Stimulated activated naive CD4-positive, alpha-beta T cell (primary cell): Measurements from ENCODE around the gene OLFM1.
"Not testable (repeated sequence)": the region's sequence is repeated elsewhere in the genome, so short reads cannot be mapped to it uniquely, and the experiment has no call there.

ENCODE experiments used
- DNase-seq, 6 experiments: peaks; one replicate each; lab custom pipeline; 2025; lab: John Stamatoyannopoulos, UW

OLFM1 gene

DNA sequence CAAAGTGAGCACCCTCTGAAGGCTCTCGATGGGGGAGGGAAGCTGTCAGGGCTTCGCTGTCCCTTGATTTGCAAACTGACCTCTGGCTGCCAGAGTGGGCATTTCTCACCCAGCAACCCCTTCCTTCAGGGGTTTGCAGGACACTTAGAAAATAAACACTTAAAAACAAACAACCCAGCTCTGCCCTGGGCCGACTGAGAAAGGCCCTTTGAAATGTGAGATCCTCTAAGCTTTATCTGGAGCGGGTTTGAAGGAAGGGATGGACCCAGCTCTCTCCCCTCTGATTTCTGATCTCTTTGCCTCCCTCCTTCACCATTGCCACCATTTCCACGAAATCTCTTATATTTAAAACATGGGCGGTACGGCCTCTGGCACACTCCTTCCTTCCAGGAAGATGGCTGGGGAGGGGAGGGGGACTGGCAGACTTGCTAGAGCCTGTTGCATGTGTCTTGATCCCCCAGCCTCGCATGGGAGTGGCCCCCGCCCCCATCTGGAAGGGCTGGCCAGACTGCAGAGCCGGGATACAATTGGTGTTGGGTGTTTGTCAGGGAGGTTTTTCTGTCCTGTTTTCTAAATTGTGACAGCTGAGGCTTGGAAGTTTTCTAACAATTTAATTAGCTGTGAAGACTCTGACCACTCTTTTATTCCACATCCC, 20.2 kb downstream of the OLFM1 start:
- no peak for DNase-seq

DNA sequence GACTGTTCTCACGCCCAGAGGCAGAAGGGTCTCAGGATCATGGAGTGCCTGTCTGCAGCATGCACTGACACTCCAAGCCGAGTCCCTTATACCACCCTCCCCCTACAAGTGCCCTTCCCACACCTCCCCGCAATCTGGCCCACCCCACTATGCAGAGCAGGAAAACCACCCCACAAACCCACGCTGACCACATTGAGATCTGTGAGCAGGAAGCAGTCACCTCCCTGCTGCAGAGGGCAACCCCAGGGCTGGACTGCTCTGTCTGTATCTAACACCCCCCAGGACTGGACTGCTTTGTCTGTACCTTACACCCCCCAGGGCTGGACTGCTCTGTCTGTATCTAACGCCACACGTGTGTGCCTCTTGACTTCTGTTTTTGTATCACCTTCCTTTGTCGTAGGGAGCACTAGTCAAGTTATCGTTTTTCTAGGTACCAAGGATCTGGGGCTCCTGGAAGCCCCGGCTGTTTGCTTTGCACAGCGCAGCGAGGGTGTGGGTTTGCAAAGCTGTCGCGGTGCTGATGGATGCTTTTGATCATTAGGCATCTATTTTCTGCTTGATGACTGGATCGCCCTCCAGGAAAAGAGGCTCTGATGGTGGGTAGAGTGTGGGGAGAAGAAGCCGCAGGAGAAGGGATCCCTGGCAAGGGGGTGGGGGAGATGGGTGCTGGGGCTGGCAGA, 21.5 kb downstream of the OLFM1 start:
- no peak for DNase-seq

- no peak for DNase-seq
These were observed 22.2 kb downstream of the OLFM1 start for GRCh38 chr9:135109650-135110049.

GRCh38 chr9:135110416-135110815, 22.9 kb downstream of the OLFM1 start:
- no peak for DNase-seq

DNA sequence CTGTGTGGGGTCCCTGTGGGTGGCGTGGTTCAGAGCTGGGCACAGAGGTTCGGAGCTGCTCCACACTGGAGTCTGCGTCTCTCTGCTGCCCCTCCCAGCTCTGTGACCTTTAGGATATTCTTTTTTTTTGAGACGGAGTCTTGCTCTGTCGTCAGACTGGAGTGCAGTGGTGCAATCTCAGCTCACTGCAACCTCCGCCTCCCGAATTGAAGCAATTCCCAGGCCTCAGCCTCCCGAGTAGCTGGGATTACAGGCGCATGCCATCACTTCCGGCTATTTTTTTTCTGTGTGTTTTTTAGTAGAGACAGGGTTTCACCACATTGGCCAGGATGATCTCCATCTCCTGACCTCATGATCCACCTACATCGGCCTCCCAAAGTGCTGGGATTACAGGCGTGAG, 24.1 kb downstream of the OLFM1 start:
- not testable (repeated sequence) for DNase-seq

- DNase-seq: no peak
These were observed 28.9 kb downstream of the OLFM1 start for GRCh38 chr9:135116371-135116770.

DNA sequence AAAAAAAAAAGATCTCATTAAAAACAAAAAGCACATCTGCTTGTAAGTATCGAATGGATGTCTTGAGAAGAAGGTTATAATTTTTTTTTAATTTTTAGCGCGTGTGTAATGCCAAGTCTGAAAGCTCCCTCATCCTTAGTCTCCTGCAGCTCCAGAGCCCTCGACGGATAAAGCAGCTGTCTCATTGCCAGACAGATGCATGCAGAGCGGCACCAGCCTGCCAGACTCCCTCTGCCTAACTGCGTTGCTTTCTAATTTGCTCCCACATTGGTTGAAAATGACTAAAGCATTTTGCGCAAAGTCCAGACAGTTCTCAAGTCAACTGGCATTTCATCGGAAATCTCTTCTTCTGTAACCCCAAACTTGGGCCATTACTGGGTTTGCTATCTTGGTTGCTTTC, 29.4 kb downstream of the OLFM1 start:
- no peak for DNase-seq

DNA sequence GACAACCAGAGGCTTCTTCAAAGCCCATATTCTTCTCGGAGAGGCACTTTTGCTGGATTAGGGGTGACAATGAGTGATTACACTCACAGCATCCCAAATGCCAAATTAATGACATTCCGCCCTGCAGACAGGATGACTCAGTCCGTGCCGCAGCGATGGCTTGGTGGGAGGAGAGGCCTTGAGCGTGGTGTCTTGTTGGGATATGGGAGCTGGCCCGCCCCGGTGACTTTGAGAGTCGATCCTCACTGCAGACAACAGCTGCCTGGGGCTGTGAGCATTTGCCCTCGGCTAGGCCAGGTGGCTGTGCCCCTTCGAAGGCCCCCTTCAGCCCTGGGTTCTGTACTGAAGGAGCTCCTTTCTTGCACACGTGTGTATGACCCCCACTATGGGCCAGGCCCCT, 29.8 kb downstream of the OLFM1 start:
- DNase-seq: no peak

GRCh38 chr9:135119496-135120064, 32.1 kb downstream of the OLFM1 start:
- no peak for DNase-seq

- DNase-seq: no peak
These were observed 32.8 kb downstream of the OLFM1 start for GRCh38 chr9:135120249-135120648.

- DNase-seq: no peak
These were observed 34.8 kb downstream of the OLFM1 start for GRCh38 chr9:135122316-135122715.

GRCh38 chr9:135123126-135123772, 35.8 kb downstream of the OLFM1 start:
- DNase-seq: no peak

GRCh38 chr9:135123773-135124134, 36.3 kb downstream of the OLFM1 start:
- no peak for DNase-seq

DNA sequence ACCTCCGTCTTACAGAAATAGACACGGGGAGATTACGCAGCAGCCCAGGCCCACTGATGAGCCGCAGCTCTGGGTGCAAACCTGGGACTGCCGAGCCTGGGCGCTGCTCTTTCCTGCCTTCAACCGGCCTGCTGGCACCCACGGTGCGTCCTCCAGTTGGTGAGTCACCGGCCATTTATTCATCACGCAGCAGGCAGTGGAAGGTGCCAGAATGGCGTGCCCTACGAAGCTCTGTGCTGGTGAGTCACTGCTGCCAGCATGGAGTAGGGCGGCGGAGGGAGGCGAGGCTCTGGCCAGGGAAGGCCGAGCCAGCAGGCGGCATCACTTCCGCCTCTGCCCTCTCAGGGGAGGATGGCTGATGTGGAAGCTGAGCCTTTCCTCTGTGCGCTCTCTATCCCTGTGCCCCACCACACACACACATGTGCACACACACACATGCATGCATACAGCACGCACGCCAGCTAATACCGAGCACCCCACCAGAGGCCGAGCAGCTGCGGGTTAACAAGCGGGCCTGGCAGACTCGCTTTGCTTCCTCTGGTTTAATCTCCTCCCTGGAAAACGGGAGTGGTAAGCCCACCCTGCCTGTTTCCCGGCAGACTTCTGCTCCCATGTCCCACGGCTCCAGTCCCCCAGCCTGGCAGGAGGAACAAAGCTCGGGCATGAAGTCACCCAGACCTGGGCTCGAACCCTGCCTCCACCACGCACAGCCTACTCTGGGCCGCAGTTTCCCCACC, 39.2 kb downstream of the OLFM1 start:
- no peak for DNase-seq

DNA sequence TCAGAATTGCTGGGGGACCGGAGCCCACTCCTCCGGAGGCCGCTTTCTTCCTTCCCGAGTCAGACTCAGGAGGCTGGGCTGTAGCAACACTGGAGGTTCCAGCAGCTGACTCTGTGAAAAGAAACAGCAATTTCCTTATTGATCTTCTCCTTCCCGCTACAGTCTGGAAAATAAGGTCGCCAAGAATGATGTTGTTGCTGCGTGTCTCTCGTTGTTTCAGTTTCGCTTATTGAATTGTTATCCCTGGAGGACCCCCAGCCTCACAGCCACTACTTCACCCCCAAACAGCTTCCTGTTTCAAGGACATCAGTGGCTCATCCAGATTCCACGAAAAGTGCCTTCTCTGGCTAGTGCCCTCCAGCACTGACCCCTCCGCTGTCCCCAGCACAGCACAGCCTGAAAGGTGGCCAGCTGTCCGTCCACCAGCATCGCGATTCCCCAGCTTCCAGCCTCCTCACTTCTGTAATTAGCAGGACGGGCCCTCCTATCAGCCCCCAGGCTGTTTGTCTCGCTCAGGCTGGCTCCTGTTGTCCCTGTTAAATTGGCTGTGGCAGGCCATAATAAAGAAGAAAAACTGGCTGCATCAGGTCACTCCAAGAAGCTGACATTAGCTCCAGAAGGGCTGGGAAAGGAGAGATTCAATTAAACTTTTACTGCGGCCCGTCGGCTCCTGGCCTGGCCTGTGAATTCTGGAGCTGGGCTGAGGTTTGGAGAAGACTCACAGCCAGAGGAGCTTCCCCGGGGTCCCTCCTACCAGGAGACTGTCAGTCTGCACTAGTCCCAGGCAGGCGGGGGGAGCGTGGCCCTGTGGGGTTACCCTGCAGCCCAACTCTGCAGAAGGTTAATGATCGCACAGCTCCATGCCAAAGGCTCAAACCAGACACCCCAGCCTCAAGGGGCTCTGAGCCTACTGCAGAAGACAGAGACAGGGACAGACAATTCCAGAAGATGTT, 40.5 kb downstream of the OLFM1 start:
- DNase-seq: no peak

- no peak for DNase-seq
These were observed 41.7 kb downstream of the OLFM1 start for GRCh38 chr9:135129137-135129695.

DNA sequence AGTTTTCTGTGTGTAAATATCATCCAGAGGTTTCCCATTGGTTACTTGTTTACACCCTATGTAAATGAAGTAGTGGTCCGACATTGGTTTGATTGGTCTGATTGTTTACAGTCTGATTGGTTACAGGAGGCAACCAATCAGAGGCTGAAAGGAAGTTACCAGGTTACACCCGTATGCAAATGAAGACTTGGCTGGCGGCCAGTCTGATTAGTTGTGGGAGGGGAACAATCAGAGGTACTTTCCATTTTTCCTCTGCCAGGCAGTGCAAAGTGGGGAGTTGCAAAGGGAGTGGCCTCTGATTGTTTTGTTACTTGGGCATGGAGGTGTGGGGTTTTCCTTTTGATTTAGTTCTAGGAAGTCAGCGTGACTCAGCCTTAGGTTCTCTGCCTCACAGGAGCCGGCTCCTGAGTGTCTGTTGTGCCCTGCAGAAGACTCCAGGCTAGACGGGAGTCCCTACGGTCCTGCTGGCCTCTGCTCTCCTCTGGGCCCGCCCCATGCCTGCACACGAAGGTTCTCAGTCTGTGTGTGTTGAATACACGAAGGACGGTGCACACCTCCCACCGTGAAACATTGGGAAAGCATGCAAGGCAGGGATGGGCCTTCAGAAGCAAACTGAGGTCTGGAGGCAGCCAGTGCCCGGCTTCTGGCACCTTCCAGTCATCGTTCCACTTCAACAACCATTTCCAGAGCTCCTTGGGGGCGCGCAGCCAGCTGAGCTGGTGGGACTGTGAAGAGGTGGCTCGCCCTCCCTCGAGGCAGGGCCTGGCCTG, 42.9 kb downstream of the OLFM1 start:
- no peak for DNase-seq

DNA sequence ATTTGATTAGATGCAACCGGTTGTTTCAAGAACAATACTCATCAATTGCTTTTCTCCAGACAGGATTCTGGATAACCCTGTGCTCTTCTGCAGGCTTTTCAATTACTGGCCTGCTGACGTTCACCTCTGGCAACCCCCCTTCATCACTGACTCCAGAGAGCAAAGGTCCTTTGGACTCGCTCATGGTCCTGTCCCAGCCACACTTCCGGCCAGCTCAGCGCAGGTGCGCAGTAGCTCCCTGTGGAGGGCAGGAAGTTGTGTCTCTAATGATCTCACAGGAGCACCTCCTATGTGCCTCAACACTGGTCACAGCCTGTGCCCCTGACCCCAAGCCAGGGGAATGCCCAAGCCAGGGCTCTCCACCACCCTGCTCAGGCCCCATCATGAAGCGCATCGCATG, 44.0 kb downstream of the OLFM1 start:
- no peak for DNase-seq

- DNase-seq: no peak
These were observed 44.5 kb downstream of the OLFM1 start for GRCh38 chr9:135132008-135132407.
